ENCODE measurements around the gene CEP135.

CEP135 gene

DNA sequence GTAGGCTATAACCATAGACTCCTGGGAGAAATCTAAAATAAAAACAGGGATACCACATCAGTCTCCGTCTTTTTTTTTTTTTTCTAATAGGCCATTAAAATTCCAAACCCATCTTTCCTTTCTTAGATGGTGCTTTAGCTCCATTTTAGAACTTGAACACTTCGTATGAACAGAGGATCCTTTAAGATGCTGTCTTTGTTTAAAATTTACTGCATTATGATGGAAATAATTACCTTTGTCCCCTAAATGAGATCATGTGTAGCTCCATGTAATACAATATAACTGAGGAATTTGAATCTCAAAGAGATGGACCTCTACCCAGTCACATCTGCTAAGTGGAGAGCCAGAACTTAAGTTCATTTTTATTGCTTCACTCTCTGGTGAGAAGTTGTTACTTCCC is 47.9 kb downstream of the CEP135 start:
- DNase-seq (ENCODE audit: low read depth in 2 of 2), result no peak
- no peak overlapping the region for H3K4me3 ChIP-seq (replicated peaks in 1 of 2; ENCODE audit: low read depth in 2 of 2, low read length in 2 of 2)
- TF ChIP-seq, protein P1, sequence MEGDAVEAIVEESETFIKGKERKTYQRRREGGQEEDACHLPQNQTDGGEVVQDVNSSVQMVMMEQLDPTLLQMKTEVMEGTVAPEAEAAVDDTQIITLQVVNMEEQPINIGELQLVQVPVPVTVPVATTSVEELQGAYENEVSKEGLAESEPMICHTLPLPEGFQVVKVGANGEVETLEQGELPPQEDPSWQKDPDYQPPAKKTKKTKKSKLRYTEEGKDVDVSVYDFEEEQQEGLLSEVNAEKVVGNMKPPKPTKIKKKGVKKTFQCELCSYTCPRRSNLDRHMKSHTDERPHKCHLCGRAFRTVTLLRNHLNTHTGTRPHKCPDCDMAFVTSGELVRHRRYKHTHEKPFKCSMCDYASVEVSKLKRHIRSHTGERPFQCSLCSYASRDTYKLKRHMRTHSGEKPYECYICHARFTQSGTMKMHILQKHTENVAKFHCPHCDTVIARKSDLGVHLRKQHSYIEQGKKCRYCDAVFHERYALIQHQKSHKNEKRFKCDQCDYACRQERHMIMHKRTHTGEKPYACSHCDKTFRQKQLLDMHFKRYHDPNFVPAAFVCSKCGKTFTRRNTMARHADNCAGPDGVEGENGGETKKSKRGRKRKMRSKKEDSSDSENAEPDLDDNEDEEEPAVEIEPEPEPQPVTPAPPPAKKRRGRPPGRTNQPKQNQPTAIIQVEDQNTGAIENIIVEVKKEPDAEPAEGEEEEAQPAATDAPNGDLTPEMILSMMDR (IDR thresholded peaks at IDR 0.05; ENCODE audit: low read depth, low read length), result no peak

DNA sequence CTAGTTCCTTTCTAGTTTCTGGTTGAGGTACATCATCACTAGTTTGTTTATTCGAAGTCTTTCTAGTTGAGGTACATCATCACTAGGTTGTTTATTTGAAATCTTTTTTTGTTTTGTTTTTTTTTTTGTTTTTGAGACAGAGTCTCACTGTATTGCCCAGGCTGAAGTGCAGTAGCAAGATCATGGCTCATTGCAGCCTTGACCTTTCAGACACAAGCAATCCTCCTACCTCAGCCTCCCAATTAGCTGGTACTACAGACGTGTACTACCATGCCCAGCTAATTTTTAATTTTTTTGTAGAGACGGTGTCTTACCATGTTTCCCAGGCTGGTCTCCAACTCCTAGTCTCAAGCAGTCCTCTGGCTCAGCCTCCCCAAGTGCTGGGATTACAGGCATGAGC is 54.9 kb downstream of the CEP135 start:
- no peak overlapping the region for H3K4me3 ChIP-seq (replicated peaks in 1 of 2; ENCODE audit: low read depth in 2 of 2, low read length in 2 of 2)
- TF ChIP-seq, protein P1 (IDR thresholded peaks at IDR 0.05; ENCODE audit: low read depth, low read length), result no peak
- DNase-seq (ENCODE audit: low read depth in 2 of 2), result no peak

DNA sequence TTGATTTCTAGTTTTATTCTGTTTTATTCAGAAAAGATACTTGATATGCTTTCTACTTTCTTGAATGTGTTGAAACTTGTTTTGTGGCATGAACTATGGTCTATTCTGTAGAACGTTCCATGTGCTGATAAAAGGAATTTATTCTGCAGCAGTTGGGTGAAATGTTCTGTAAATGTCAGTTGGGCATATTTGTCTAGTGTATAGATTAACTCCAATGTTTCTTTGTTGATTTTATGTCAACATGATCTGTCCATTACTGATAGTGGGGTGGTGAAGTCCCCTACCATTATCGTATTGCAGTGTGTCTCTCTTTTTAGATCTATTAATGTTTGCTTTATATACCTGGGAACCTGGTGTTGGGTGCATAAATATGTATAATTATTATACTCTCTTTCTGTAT is 55.5 kb downstream of the CEP135 start:
- DNase-seq (ENCODE audit: low read depth in 2 of 2), result no peak
- TF ChIP-seq, protein P1 (IDR thresholded peaks at IDR 0.05; ENCODE audit: low read depth, low read length), result no peak

DNA sequence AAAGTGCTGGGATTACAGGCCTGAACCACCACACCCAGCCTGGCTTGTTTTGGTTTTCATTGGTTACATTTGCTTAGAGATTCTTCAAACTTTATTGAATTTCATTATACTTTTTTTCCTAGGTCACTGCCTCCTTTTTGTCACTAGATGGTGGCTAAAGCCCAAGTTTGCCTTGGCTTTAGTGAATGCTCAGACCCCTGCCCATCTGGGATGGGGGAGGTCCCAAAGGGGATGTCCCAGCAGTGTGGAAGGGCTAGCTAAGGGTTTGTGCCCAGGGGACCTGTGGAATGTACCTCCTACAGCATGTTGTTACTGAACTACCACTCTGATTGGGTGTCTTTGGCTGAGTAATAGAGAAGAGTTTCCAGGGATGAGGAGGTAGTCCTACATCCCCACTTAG is 58.4 kb downstream of the CEP135 start:
- peak; percentile 5 to 10 for DNase-seq (ENCODE audit: low read depth in 2 of 2)
- no peak overlapping the region for H3K4me3 ChIP-seq (replicated peaks in 1 of 2; ENCODE audit: low read depth in 2 of 2, low read length in 2 of 2)
- TF ChIP-seq, protein P1 (IDR thresholded peaks at IDR 0.05; ENCODE audit: low read depth, low read length), result no peak

More for the DNA sequence above, 55.5 kb downstream of the CEP135 start:
- no peak overlapping the region for H3K4me3 ChIP-seq (replicated peaks in 1 of 2; ENCODE audit: low read depth in 2 of 2, low read length in 2 of 2)

DNA sequence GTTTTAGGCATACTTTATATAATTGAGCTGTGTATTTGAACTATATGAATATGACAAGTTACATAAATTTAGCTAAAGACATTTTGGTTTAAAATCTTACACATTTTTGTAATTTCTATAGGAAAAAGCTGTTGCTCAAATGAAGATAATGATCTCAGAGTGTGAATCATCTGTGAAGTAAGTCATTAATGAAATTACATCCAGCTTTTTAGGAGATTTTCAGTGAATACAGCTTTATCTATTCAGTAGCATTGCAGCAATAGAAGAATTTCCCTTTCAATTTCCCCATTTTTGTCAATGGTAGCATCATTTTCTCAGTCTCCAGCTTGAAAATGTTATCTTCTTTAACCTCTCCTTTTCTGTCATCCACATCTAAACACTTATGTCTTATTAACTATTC is 59.5 kb downstream of the CEP135 start:
- TF ChIP-seq, protein P1 (IDR thresholded peaks at IDR 0.05; ENCODE audit: low read depth, low read length), result no peak
- H3K4me3 ChIP-seq (replicated peaks in 1 of 2; ENCODE audit: low read depth in 2 of 2, low read length in 2 of 2), result no peak overlapping the region
- no peak for DNase-seq (ENCODE audit: low read depth in 2 of 2)

DNA sequence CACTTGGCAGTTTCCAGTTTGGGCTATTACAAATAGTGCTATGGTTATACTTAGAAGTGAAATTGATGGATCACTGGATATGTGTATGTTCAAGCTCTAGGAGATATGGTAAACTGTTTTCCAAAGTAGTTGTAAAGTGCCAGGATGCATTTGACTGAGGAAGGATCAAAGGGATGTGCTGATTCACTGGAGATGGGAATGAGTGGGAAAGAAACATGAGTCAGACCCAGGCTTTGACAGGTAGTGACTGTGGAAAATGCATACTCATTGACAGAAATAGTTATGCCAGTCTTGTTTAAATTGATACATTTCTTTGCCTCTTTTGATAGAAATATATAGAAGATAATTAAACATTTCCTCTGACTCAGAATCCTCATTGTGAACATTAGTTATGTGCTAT is 77.9 kb downstream of the CEP135 start:
- peak in 1 of 2 donors; percentile 25 for DNase-seq (ENCODE audit: low read depth in 2 of 2)
- H3K4me3 ChIP-seq (replicated peaks in 1 of 2; ENCODE audit: low read depth in 2 of 2, low read length in 2 of 2), result no peak overlapping the region
- TF ChIP-seq, protein P1 (IDR thresholded peaks at IDR 0.05; ENCODE audit: low read depth, low read length), result no peak

- TF ChIP-seq, protein P1 (IDR thresholded peaks at IDR 0.05; ENCODE audit: low read depth, low read length), result no peak
- H3K4me3 ChIP-seq (replicated peaks in 1 of 2; ENCODE audit: low read depth in 2 of 2, low read length in 2 of 2), result no peak overlapping the region
- no peak for DNase-seq (ENCODE audit: low read depth in 2 of 2)
Observed at GRCh38 chr4:56028165-56028564, 79.4 kb downstream of the CEP135 start.

All from cardiac fibroblast (primary cell).